Fibroblast of the aortic adventitia (primary cell): ENCODE results near the gene RIGI. TPM values are rescaled to one million over a fixed set of nuclear protein-coding genes. Genes with fewer than 3 reads are reported as not detected.
A peak's percentile ranks its signal among the peaks of the same experiment; 100 is the strongest.

Experiments
- DNase-seq: peaks from one replicate; pipeline ENCODE4 v3.0.0-alpha.2; 2010; ENCODE audit warnings: low read depth
- H3K4me3 ChIP-seq: 2 replicates; pipeline ENCODE4 v1.5.1; 2011; ENCODE audit warnings: low read depth, mild to moderate bottlenecking, control low read depth, low read length, moderate library complexity
- CTCF ChIP-seq: IDR thresholded peaks from 2 replicates; pipeline ENCODE4 v1.5.1; 2011; ENCODE audit warnings: mild to moderate bottlenecking, low read length, control low read depth, inconsistent platforms; ENCODE audit not compliant: insufficient read depth
- total RNA-seq: library from RNA; depleted of rRNA; stranded (reverse); fragments of >200 nt; gene quantifications from 2 replicates; pipeline ENCODE4 v1.2.3, GENCODE V29; 2012; ENCODE audit warnings: low replicate concordance

RIGI gene
- total RNA-seq, result 10.2 and 13.9 TPM in 2 replicates

GRCh38 chr9:32526041-32526706, at the start of gene RIGI:
RIGI (minus strand) TSS chr9:32526196; CDS start chr9:32526166, 30 bp downstream.
- DNase-seq, result peak; percentile 92
- H3K4me3 ChIP-seq, result peak within 1 kb of the TSS; percentile 81
- TF ChIP-seq CTCF, result peak; percentile 43

DNA sequence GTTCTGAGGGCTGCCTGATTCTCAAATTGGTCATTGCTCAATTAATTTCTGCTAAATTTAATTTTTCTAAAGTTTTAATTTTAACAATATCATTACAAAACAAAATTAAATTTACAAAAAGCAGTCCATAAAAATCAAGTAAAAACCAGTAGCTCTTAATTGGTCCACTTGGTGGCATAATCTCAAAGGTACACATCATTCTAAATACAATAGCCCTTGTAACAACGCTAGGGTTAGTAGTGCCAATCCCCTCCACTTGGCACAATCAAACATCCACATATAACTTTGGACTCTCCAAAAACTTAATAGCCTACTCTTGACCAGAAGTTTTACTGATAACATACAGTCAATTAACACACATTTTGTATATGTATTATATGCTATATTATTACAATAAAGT, 48.9 kb upstream of the RIGI start:
- no peak overlapping the region for H3K4me3 ChIP-seq
- TF ChIP-seq CTCF, result no peak
- DNase-seq, result no peak

- DNase-seq, result no peak
- no peak overlapping the region for H3K4me3 ChIP-seq
- no peak for TF ChIP-seq CTCF
Measured at GRCh38 chr9:32573821-32574220, 47.8 kb upstream of the RIGI start.

GRCh38 chr9:32572900-32573523, 47.0 kb upstream of the RIGI start, which contains the start of gene NDUFB6:
NDUFB6 (minus strand) TSS chr9:32573159; CDS start chr9:32573060, 99 bp downstream.
- peak within 1 kb of the TSS; percentile 100 for H3K4me3 ChIP-seq
- peak; percentile 92 for DNase-seq
- no peak for TF ChIP-seq CTCF

DNA sequence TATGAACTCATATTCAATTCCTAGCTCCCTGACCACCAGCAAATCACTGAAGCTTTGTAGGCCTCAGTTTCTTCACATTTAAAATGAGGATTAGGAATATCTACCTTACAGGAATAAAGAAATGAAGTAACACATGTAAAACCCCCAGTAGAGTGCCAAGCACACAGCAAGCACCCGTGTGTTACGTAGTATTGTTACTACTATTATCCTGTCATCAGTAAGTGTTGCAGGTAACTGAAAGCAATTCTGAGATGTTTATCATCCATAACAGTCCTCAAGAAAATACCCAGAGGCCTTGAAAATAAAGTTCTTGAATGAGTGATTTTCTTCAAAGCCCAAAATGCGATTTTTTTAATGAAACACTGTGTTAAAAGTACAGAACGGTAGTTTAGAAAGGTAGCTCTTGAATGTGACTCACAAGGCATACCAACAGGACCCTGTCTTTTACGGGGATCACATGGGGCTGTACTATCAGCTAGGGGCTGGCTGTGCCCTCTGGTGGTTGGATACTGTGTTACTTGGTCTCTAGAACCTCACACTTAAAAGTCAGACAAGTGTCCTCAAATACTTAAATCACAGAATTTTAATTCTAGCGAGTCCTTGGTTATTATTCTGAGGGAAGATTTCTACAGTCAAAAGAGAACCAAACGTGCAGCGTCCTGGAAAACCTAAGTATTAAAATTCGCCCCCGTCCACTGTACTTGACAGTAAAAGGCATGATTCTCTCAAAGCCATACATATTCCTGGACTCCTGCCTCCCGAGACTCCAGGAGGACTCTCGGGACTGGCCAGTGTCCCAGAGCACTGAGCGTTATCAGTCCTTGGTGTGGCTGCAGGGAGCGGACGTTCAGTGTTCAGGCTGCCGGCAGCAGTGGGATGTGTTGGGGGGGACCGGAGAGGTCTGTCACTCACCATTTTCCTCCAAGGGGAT, 46.2 kb upstream of the RIGI start:
- H3K4me3 ChIP-seq, result peak overlapping the region; percentile 100
- TF ChIP-seq CTCF, result peak; percentile 76
- DNase-seq, result peak; percentile 79

- TF ChIP-seq CTCF, result no peak
- DNase-seq, result no peak
- no peak overlapping the region for H3K4me3 ChIP-seq
Measured at GRCh38 chr9:32570262-32570661, 44.3 kb upstream of the RIGI start.
